GM19023 (cell line): ENCODE results near the gene CD70.
"Not testable (repeated sequence)": the region's sequence is repeated elsewhere in the genome, so short reads cannot be mapped to it uniquely, and the experiment has no call there.

Source experiments
- ATAC-seq: cut with Tn5 transposase; IDR thresholded peaks from one replicate; pipeline ENCODE4 v1.9.1; 2021; ENCODE audit warnings: mild to moderate bottlenecking, moderate library complexity; ENCODE audit not compliant: unreplicated experiment

The CD70 gene

DNA sequence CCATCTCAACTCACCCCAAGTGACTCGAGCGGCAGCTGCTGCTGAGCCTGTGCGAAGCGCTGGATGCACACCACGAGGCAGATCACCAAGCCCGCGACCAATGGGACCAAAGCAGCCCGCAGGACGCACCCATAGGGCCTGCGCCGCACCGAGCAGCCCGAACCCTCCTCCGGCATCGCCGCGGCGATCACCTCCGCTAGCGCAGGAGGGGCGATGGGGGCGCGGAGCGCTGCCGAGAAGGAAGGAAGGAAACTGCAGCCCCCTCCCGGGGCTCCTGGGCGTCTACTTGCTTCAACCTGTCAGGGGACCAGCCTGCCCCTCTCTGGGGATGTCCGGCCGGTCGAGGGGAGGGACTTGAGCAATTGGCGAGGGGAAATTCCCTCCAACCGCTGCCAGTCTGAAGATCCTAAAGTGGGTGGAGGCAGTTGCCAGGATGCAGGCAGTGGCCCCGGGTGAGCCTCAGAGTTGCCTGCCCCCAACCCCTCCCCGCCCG, at the start of gene CD70:
Gene CD70, minus strand, starts transcription at position 324 of the 493 bp plus-strand sequence. Its CDS starts 148 bp downstream, at position 176.
- peak; percentile 54 for ATAC-seq

DNA sequence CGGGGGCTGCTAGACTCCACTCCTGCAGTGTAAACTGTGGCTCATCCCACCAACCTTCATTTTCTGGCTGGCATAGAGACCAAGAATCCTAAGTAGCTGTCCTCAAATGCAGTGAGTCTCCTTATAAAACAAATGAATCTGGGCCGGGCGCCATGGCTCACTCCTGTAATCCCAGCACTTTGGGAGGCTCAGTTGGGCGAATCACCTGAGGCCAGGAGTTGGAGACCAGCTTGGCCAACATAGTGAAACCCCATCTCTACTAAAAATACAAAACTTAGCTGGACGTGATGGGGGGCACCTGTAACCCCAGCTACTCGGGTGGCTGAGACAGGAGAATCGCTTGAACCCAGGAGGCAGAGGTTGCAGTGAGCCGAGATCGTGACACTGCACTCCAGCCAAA, 49.4 kb upstream of the CD70 start:
- ATAC-seq: not testable (repeated sequence)

- no peak for ATAC-seq
Measured at GRCh38 chr19:6639439-6639838, 48.5 kb upstream of the CD70 start.

GRCh38 chr19:6633456-6633813, 42.5 kb upstream of the CD70 start:
- ATAC-seq: not testable (repeated sequence)

- not testable (repeated sequence) for ATAC-seq
Measured at GRCh38 chr19:6632747-6633455, 42.0 kb upstream of the CD70 start.

- no peak for ATAC-seq
Measured at GRCh38 chr19:6632002-6632621, 41.2 kb upstream of the CD70 start.

DNA sequence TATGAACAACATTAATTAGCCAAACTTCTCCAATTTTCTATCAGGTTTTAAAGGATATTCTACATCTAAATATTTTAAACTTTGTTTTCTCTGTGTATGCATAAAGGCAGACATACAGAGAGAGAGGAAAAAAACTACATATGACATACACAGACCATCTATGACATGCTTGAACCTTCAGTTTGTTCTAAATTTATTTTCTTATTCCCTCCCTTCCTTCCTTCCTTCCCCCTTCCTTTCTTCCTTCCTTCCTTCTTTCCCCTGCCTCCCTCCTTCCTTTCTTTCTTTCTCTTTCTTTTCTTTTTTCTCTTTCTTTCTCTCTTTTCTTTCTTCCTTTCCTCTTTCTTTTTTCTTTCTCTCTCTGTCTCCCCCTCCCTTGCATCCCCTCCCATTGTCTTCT, 35.8 kb upstream of the CD70 start:
- ATAC-seq: no peak

GRCh38 chr19:6617374-6617773, 26.4 kb upstream of the CD70 start:
- ATAC-seq: no peak

GRCh38 chr19:6616011-6616410, 25.1 kb upstream of the CD70 start:
- ATAC-seq: no peak

GRCh38 chr19:6613711-6614110, 22.8 kb upstream of the CD70 start:
- no peak for ATAC-seq

DNA sequence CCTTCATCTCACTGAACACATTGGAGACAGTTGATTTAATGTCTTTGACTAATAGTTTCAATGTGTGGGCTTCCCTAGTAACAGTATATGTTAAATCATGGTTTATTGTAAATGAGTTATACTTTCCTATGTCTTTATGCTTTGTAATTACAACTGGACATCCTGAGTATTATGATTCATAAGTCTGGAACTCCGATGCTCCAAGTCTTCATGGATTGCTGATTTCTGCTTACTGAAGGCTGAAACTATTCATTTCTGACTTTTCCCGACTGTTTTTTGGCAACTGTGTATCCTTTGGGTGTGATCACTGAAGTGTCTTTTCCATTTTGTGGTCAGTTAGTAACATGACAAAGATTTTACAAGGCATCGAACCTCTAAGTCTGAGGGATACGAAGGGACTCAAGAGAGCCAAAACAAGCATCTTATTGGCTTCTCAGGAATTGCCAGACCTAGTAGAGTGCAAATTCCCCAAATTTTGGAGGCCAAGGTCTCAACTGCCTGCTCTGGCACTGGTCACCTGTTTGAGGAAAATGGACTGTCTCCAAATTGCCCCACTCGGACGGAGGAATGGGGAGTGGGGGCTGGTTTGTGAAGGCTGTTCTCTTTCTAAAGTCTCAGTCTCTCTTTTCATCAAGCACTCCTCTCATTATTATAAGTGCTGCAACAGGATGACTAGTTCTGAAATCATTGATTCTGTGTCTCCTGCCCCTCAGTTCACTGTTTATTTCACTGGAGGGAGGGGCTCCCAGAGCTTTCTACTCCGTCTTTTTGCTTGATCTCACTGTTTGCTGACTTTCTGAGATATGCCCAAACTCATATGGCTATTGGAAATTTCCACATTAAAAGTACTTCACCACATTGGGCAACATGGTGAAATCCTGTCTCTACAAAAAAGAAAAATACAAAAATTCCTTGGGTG, 20.2 kb upstream of the CD70 start:
- ATAC-seq: no peak

DNA sequence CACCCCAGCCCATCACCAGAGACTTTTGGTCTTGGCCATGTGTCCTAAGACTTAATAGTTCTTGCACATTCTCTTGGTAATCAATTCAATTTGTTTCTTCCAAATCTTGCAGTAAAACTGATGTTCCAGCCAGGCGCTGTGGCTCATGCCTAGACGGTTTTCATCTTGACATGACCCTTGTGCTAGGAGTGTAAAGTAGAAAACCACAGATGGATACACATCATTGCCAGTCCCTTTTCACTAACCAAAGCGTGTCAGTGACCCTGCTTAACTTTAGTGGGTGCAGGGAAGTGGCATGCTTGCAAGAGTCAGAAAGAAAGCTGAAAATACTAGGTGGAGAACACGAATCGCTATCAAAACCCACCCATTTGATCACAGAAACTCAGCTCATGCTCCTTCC, 18.0 kb upstream of the CD70 start:
- no peak for ATAC-seq

DNA sequence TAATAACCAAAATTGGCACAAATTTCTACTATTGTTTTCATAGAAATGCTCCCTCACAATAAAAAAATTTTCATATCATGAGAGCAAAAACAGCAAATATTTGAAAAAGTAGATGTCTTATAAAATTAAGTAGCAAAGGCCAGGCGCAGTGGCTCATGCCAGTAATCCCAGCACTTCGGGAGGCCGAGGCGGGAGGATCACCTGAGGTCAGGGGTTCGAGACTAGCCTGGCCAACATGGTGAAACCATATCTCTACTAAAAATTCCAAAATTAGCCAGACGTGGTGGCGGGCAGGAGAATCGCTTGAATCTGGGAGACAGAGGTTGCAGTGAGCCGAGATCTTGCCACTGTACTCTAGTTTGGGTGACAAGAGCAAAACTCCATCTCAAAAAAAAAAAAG, 17.2 kb upstream of the CD70 start:
- not testable (repeated sequence) for ATAC-seq

- ATAC-seq: not testable (repeated sequence)
Measured at GRCh38 chr19:6606276-6607070, 15.5 kb upstream of the CD70 start.

DNA sequence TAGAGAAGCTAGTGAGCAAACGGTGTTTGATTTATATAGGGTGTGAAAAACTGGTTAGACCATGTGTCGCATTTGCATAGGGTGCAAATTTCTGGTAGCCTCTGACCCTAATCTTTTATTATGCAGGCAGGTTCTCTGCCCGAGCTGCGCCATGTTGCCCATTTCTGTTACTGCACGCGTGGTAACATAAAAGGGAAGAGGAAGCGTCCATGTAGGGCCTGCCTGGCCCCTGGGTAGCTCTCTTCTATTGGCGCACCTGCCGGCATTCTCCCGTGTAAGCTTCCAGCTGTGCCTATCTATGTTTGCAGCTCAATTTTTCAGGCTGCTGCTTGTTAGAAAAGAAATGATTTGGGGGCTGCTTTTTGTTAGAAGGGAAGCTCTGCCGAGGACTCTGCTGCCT, 14.0 kb upstream of the CD70 start:
- no peak for ATAC-seq

DNA sequence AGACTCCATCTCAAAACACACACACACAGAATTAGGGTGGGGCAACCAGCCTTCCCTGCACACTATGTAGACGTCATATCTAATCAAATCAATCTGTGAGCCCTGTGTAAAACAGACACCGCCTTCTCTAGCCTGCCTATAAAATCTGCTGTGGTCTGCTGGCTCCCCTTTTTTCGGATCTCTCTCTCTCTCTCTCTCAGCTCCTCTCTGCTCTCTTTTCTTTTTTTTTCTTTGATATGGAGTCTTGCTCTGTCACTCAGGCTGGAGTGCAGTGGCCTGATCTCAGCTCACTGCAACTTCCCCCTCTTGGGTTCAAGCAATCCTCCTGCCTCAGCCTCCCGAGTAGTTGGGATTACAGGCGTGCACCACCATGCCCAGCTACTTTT, 11.8 kb upstream of the CD70 start:
- ATAC-seq: no peak

- ATAC-seq: peak; percentile 63
Measured at GRCh38 chr19:6601537-6602052, 10.6 kb upstream of the CD70 start.

GRCh38 chr19:6600951-6601536, 10.1 kb upstream of the CD70 start:
- not testable (repeated sequence) for ATAC-seq

- no peak for ATAC-seq
Measured at GRCh38 chr19:6599866-6600454, 9.0 kb upstream of the CD70 start.
